Vagina (tissue), 2 donors: Measurements from ENCODE around the gene SFXN3.

ENCODE experiments used
- POLR2A ChIP-seq, 2 donors: fragments of 450-650 bp; IDR thresholded peaks; one replicate each; pipeline ENCODE4 v1.6.1; 2017; ENCODE audit warnings: antibody characterized with exemption in 2 of 2, mild to moderate bottlenecking in 2 of 2, moderate library complexity in 2 of 2
- TF ChIP-seq, protein P1 (sequence below), 3 experiments: fragments of 450-650 bp in 2 of 3; fragments of 200-600 bp in 1 of 3; sonication (generic) in 1 of 3; IDR thresholded peaks; one replicate each; pipeline ENCODE4 v1.5.1; 2017 to 2019; ENCODE audit warnings: antibody characterized with exemption in 3 of 3, mild to moderate bottlenecking in 2 of 3, moderate library complexity in 2 of 3

DNA sequence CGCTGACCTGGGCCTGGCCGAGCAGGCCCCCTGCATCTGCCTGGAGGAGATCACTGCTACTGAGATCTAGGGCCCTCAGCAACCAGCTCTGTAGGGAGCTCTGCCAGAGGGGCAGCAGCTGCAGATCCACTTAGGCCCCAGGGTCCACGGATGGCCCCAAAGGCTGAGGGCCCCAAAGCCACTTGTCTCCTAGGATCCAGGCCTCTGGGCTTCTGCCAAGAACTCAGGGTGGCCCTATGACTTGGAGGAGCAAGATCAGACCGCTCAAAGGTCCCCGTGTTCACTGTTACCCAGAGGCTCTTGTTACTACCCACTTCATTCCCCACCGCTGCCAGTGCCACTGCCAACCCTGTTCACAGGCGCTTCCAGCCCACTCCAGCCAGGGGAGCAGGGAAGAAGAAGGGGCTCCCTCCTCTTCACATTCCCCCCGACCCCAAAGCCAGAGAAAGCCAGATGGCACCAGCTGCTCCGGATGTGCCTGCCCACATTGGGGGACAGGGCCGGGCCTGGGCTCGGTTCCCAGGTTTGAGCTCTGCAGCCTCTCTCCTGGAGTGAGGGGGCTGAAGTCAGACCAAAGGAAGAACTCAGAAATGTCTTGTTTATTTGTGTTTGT is 23.8 kb upstream of the SFXN3 start:
- TF ChIP-seq, protein P1, sequence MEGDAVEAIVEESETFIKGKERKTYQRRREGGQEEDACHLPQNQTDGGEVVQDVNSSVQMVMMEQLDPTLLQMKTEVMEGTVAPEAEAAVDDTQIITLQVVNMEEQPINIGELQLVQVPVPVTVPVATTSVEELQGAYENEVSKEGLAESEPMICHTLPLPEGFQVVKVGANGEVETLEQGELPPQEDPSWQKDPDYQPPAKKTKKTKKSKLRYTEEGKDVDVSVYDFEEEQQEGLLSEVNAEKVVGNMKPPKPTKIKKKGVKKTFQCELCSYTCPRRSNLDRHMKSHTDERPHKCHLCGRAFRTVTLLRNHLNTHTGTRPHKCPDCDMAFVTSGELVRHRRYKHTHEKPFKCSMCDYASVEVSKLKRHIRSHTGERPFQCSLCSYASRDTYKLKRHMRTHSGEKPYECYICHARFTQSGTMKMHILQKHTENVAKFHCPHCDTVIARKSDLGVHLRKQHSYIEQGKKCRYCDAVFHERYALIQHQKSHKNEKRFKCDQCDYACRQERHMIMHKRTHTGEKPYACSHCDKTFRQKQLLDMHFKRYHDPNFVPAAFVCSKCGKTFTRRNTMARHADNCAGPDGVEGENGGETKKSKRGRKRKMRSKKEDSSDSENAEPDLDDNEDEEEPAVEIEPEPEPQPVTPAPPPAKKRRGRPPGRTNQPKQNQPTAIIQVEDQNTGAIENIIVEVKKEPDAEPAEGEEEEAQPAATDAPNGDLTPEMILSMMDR (IDR thresholded peaks at IDR 0.05): no peak
- no peak for TF ChIP-seq POLR2A (IDR thresholded peaks at IDR 0.05)
